Loucy (cell line): ENCODE measurements around the gene CILP.

Experiments used
- H2AFZ ChIP-seq: fragments of 200-600 bp; sonication (generic); 2 replicates; pipeline ENCODE4 v1.6.0; 2016; ENCODE audit warnings: antibody characterized with exemption, mild to moderate bottlenecking, low read length, moderate library complexity
- H3F3A ChIP-seq: fragments of 200-600 bp; 2 replicates; pipeline ENCODE4 v1.6.0; 2016; ENCODE audit warnings: antibody characterized with exemption, low read depth, mild to moderate bottlenecking
- H3K27me3 ChIP-seq: fragments of 200-600 bp; sonication (generic); 2 replicates; pipeline ENCODE4 v1.6.1; 2014; ENCODE audit warnings: low read length, mild to moderate bottlenecking; ENCODE audit not compliant: insufficient read depth, poor library complexity, severe bottlenecking
- H3K36me3 ChIP-seq: fragments of 200-600 bp; sonication (generic); 2 replicates; pipeline ENCODE4 v1.6.1; 2016; ENCODE audit warnings: low read length; ENCODE audit not compliant: insufficient read depth
- H3K4me1 ChIP-seq: fragments of 200-600 bp; sonication (generic); 2 replicates; pipeline ENCODE4 v1.5.1; 2014; ENCODE audit warnings: low read length, mild to moderate bottlenecking; ENCODE audit not compliant: insufficient read depth, poor library complexity, severe bottlenecking
- H3K4me2 ChIP-seq: fragments of 200-600 bp; sonication (generic); 2 replicates; pipeline ENCODE4 v1.6.0; 2014; ENCODE audit warnings: antibody characterized with exemption, low read length, low read depth, mild to moderate bottlenecking; ENCODE audit not compliant: poor library complexity, severe bottlenecking
- H3K4me3 ChIP-seq: fragments of 200-600 bp; sonication (generic); 2 replicates; pipeline ENCODE4 v1.5.1; 2014; ENCODE audit warnings: low read length, mild to moderate bottlenecking, mixed read lengths; ENCODE audit not compliant: poor library complexity, severe bottlenecking
- H3K79me2 ChIP-seq: fragments of 200-600 bp; sonication (generic); 2 replicates; pipeline ENCODE4 v1.6.1; 2014; ENCODE audit warnings: low read length; ENCODE audit not compliant: insufficient read depth
- H3K9ac ChIP-seq: fragments of 200-600 bp; sonication (generic); 2 replicates; pipeline ENCODE4 v1.6.0; 2014; ENCODE audit warnings: mild to moderate bottlenecking, low read depth, low read length, moderate library complexity; ENCODE audit not compliant: poor library complexity, severe bottlenecking
- H3K9me2 ChIP-seq: fragments of 200-600 bp; sonication (generic); replicated peaks from 2 replicates; pipeline ENCODE4 v1.6.1; 2016; ENCODE audit warnings: low read depth, low read length, mixed read lengths
- H3K9me3 ChIP-seq: fragments of 200-600 bp; sonication (generic); 2 replicates; pipeline ENCODE4 v1.6.1; 2014; ENCODE audit warnings: mild to moderate bottlenecking, antibody characterized with exemption, low read length, low read depth; ENCODE audit not compliant: insufficient read depth
- H4K20me1 ChIP-seq: fragments of 200-600 bp; sonication (generic); 2 replicates; pipeline ENCODE4 v1.6.0; 2014; ENCODE audit warnings: antibody characterized with exemption, low read length, mild to moderate bottlenecking; ENCODE audit not compliant: insufficient read depth, poor library complexity, severe bottlenecking
- EZH2phosphoT487 ChIP-seq: fragments of 200-600 bp; IDR thresholded peaks from 2 replicates; pipeline ENCODE4 v1.6.1; 2018; ENCODE audit warnings: antibody characterized with exemption, mild to moderate bottlenecking, moderate library complexity, borderline replicate concordance
- TF ChIP-seq, protein P1 (sequence below): fragments of 200-600 bp; sonication (generic); conservative IDR thresholded peaks from 2 replicates; pipeline ENCODE4 v1.5.1; 2014; ENCODE audit warnings: mild to moderate bottlenecking, antibody characterized with exemption, low read length

CILP gene

GRCh38 chr15:65177901-65178300 lies 33.4 kb downstream of the CILP start:
- H3K4me3 ChIP-seq = no peak overlapping the region
- H3K9me2 ChIP-seq = no peaks in the 10 kb centered on the region
- H3K9me3 ChIP-seq = no peaks in the 10 kb centered on the region
- peaks cover 27% of the 10 kb centered on the region for H3K4me1 ChIP-seq
- H4K20me1 ChIP-seq = peaks cover 33% of the 10 kb centered on the region
- H3K36me3 ChIP-seq = peaks cover 44% of the 10 kb centered on the region; the same call in 1 of the 2 replicates
- H3K4me2 ChIP-seq = no peak overlapping the region
- no peaks in the 10 kb centered on the region for H3F3A ChIP-seq
- H3K9ac ChIP-seq = no peak overlapping the region
- TF ChIP-seq, protein P1, sequence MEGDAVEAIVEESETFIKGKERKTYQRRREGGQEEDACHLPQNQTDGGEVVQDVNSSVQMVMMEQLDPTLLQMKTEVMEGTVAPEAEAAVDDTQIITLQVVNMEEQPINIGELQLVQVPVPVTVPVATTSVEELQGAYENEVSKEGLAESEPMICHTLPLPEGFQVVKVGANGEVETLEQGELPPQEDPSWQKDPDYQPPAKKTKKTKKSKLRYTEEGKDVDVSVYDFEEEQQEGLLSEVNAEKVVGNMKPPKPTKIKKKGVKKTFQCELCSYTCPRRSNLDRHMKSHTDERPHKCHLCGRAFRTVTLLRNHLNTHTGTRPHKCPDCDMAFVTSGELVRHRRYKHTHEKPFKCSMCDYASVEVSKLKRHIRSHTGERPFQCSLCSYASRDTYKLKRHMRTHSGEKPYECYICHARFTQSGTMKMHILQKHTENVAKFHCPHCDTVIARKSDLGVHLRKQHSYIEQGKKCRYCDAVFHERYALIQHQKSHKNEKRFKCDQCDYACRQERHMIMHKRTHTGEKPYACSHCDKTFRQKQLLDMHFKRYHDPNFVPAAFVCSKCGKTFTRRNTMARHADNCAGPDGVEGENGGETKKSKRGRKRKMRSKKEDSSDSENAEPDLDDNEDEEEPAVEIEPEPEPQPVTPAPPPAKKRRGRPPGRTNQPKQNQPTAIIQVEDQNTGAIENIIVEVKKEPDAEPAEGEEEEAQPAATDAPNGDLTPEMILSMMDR = no peak
- TF ChIP-seq EZH2phosphoT487 = no peak
- H3K27me3 ChIP-seq = no peaks in the 10 kb centered on the region
- peaks cover 54% of the 10 kb centered on the region for H3K79me2 ChIP-seq
- no peak overlapping the region for H2AFZ ChIP-seq

DNA sequence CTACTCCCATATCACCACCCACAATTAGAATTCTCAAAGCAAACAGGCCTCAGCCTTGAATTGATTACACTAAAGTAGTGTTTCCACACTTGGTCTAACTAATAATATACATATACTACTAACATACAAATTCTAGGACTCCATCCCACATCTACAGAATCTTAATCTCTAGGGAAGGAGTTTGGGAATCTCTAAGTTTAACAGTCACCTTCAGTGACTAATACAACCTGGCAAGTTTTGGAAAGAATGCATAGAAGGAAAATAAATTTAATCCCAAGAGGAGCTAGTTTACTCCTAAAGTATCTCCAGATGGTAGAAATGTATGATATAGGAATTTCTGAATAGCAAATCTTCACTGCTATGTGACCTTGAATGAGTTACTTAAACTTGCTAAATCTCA lies 35.2 kb downstream of the CILP start:
- H3K9me2 ChIP-seq = no peaks in the 10 kb centered on the region
- peaks cover 35% of the 10 kb centered on the region for H3K79me2 ChIP-seq
- no peaks in the 10 kb centered on the region for H3K27me3 ChIP-seq
- H3K9me3 ChIP-seq = no peaks in the 10 kb centered on the region
- H3F3A ChIP-seq = no peaks in the 10 kb centered on the region
- no peak overlapping the region for H3K4me3 ChIP-seq
- no peak for TF ChIP-seq EZH2phosphoT487
- TF ChIP-seq, protein P1 = no peak
- H4K20me1 ChIP-seq = peaks cover 20% of the 10 kb centered on the region
- H3K9ac ChIP-seq = no peak overlapping the region
- H2AFZ ChIP-seq = no peak overlapping the region
- H3K36me3 ChIP-seq = peaks cover 62% of the 10 kb centered on the region; the same call in 1 of the 2 replicates
- no peak overlapping the region for H3K4me2 ChIP-seq
- H3K4me1 ChIP-seq = peaks cover 17% of the 10 kb centered on the region

GRCh38 chr15:65175511-65175910 lies 35.8 kb downstream of the CILP start:
- TF ChIP-seq EZH2phosphoT487 = no peak
- TF ChIP-seq, protein P1 = no peak
- Histone ChIP-seq H4K20me1 (peaks cover 20% of the 10 kb centered on the region), H3K4me2 (no peak overlapping the region), H3K79me2 (peaks cover 30% of the 10 kb centered on the region), H3F3A (no peaks in the 10 kb centered on the region), H3K36me3 (peaks cover 65% of the 10 kb centered on the region; the same call in 1 of the 2 replicates), H3K4me3 (no peak overlapping the region), H3K9me2 (no peaks in the 10 kb centered on the region), H2AFZ (no peak overlapping the region), H3K9me3 (no peaks in the 10 kb centered on the region), H3K4me1 (peaks cover 17% of the 10 kb centered on the region), H3K27me3 (no peaks in the 10 kb centered on the region), H3K9ac (no peak overlapping the region)
